CD4-positive, alpha-beta T cell treated with Interleukin-17A for 1 hour (primary cell): ENCODE data around the gene MAP3K15.
A peak's percentile ranks its signal among the peaks of the same experiment; 100 is the strongest.

ENCODE experiments used
- DNase-seq: peaks from one replicate; pipeline ENCODE4 v3.0.0-alpha.2; 2020

MAP3K15 gene

GRCh38 chrX:19392078-19392477 is 123.2 kb downstream of the MAP3K15 start:
- no peak for DNase-seq

GRCh38 chrX:19389227-19389845 is 126.0 kb downstream of the MAP3K15 start:
- DNase-seq: no peak

GRCh38 chrX:19388741-19389140 is 126.6 kb downstream of the MAP3K15 start:
- no peak for DNase-seq

- no peak for DNase-seq
Observed at GRCh38 chrX:19388064-19388679, 127.1 kb downstream of the MAP3K15 start.

- DNase-seq: no peak
Observed at GRCh38 chrX:19386679-19387078, 128.6 kb downstream of the MAP3K15 start.

GRCh38 chrX:19382555-19383145 is 132.7 kb downstream of the MAP3K15 start:
- peak; percentile 37 for DNase-seq

GRCh38 chrX:19381326-19381725 is 134.0 kb downstream of the MAP3K15 start:
- no peak for DNase-seq

- no peak for DNase-seq
Observed at GRCh38 chrX:19377799-19378198, 137.5 kb downstream of the MAP3K15 start.

GRCh38 chrX:19375546-19375945 is 139.8 kb downstream of the MAP3K15 start:
- DNase-seq: no peak

GRCh38 chrX:19373351-19373891 is 141.9 kb downstream of the MAP3K15 start:
- no peak for DNase-seq

- no peak for DNase-seq
Observed at GRCh38 chrX:19372547-19373331, 142.6 kb downstream of the MAP3K15 start.

- peak; percentile 67 for DNase-seq
Observed at GRCh38 chrX:19372170-19372546, 143.2 kb downstream of the MAP3K15 start.

GRCh38 chrX:19370061-19370460 is 145.2 kb downstream of the MAP3K15 start:
- DNase-seq: no peak

- DNase-seq: no peak
Observed at GRCh38 chrX:19368576-19368975, 146.7 kb downstream of the MAP3K15 start.

- DNase-seq: no peak
Observed at GRCh38 chrX:19361701-19362100, 153.6 kb downstream of the MAP3K15 start.

- DNase-seq: no peak
Observed at GRCh38 chrX:19360903-19361302, 154.4 kb downstream of the MAP3K15 start.

GRCh38 chrX:19358521-19358920 is 156.8 kb downstream of the MAP3K15 start:
- DNase-seq: no peak

- DNase-seq: no peak
Observed at GRCh38 chrX:19354625-19355024, 160.7 kb downstream of the MAP3K15 start.

GRCh38 chrX:19350941-19351384 is 164.3 kb downstream of the MAP3K15 start:
- DNase-seq: peak; percentile 25

- DNase-seq: no peak
Observed at GRCh38 chrX:19349264-19349663, 166.0 kb downstream of the MAP3K15 start.

- no peak for DNase-seq
Observed at GRCh38 chrX:19347916-19348315, 167.4 kb downstream of the MAP3K15 start.

GRCh38 chrX:19344661-19345060 is 170.6 kb downstream of the MAP3K15 start:
- DNase-seq: no peak
